ENCODE results near the gene MAGI2. TPM values are rescaled to one million over a fixed set of nuclear protein-coding genes. Genes with fewer than 3 reads are reported as not detected.

The MAGI2 gene
- total RNA-seq, 2 donors from 2014 or later = 3.9 to 10.5 TPM

- Histone ChIP-seq H3K27me3 (no peaks in the 10 kb centered on the region), H3K36me3 (replicated peaks in 1 of 2; ENCODE audit: insufficient read depth in 1 of 2, low read depth in 2 of 2) (no peaks in the 10 kb centered on the region), H3K27ac (no peak overlapping the region), H3K4me3 (no peak overlapping the region), H3K9me3 (no peaks in the 10 kb centered on the region), H3K4me1 (no peaks in the 10 kb centered on the region)
- ATAC-seq (no peak), DNase-seq (no peak)
- WGBS, 2 donors = 65 to 71% methylated on average over 5 of the region's 5 CpGs
- intact Hi-C loops (cut with DNase I) = no loop called here
- no peak for TF ChIP-seq POLR2A (IDR thresholded peaks at IDR 0.05)
- TF ChIP-seq CTCF (IDR thresholded peaks at IDR 0.05) = no peak
These were observed 617.6 kb downstream of the MAGI2 start for GRCh38 chr7:78835897-78836296.

DNA sequence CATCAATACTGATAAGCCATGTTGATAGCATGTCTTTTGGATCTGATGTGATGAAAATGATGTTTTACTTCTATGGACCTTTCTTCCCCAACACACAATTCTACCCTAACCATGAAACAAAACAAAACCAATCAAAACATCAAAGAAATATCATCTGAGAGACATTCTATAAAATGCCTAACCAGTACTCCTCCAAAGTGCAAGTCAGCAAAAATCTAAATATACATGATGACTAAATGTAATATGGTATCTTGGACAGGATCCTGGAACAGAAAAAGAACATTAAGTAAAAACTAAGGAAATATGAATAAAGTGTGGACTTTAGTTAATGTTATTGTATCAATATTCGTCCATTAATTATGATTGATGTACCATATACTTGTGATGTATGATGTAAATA is 625.1 kb downstream of the MAGI2 start:
- ATAC-seq (no peak), DNase-seq (no peak)
- Histone ChIP-seq H3K27me3 (no peaks in the 10 kb centered on the region), H3K9me3 (no peaks in the 10 kb centered on the region), H3K36me3 (replicated peaks in 1 of 2; ENCODE audit: insufficient read depth in 1 of 2, low read depth in 2 of 2) (no peaks in the 10 kb centered on the region), H3K27ac (no peak overlapping the region), H3K4me3 (no peak overlapping the region), H3K4me1 (no peaks in the 10 kb centered on the region)
- TF ChIP-seq POLR2A (IDR thresholded peaks at IDR 0.05) (no peak), CTCF (IDR thresholded peaks at IDR 0.05) (no peak)
- intact Hi-C loops (cut with DNase I) = no loop called here
- WGBS, 2 donors = 36 to 46% methylated on average over 1 of the region's 1 CpG

GRCh38 chr7:78803501-78804127 is 649.9 kb downstream of the MAGI2 start:
- TF ChIP-seq POLR2A (IDR thresholded peaks at IDR 0.05) (no peak), CTCF (IDR thresholded peaks at IDR 0.05) (no peak)
- intact Hi-C loops (cut with DNase I) = no loop called here
- Histone ChIP-seq H3K4me3 (no peak overlapping the region), H3K27me3 (no peaks in the 10 kb centered on the region), H3K9me3 (no peaks in the 10 kb centered on the region), H3K4me1 (no peaks in the 10 kb centered on the region), H3K27ac (no peak overlapping the region), H3K36me3 (replicated peaks in 1 of 2; ENCODE audit: insufficient read depth in 1 of 2, low read depth in 2 of 2) (no peaks in the 10 kb centered on the region)
- DNase-seq (no peak), ATAC-seq (no peak)
- 74 to 83% methylated on average over 4 of the region's 4 CpGs for WGBS, 2 donors

- ATAC-seq (no peak), DNase-seq (no peak)
- WGBS, 2 donors = 47% methylated on average over 2 of the region's 2 CpGs
- Histone ChIP-seq H3K9me3 (no peaks in the 10 kb centered on the region), H3K4me1 (no peaks in the 10 kb centered on the region), H3K36me3 (replicated peaks in 1 of 2; ENCODE audit: insufficient read depth in 1 of 2, low read depth in 2 of 2) (no peaks in the 10 kb centered on the region), H3K4me3 (no peak overlapping the region), H3K27ac (no peak overlapping the region), H3K27me3 (no peaks in the 10 kb centered on the region)
- TF ChIP-seq CTCF (IDR thresholded peaks at IDR 0.05) (no peak), POLR2A (IDR thresholded peaks at IDR 0.05) (no peak)
- intact Hi-C loops (cut with DNase I) = no loop called here
These were observed 659.4 kb downstream of the MAGI2 start for GRCh38 chr7:78794101-78794500.

GRCh38 chr7:78792624-78793023 is 660.8 kb downstream of the MAGI2 start:
- no peak for TF ChIP-seq POLR2A (IDR thresholded peaks at IDR 0.05)
- intact Hi-C loops (cut with DNase I) = no loop called here
- WGBS, 2 donors = 75 to 82% methylated on average over 3 of the region's 3 CpGs
- H3K27me3 ChIP-seq = no peaks in the 10 kb centered on the region
- no peaks in the 10 kb centered on the region for H3K36me3 ChIP-seq (replicated peaks in 1 of 2; ENCODE audit: insufficient read depth in 1 of 2, low read depth in 2 of 2)
- no peaks in the 10 kb centered on the region for H3K9me3 ChIP-seq
- no peaks in the 10 kb centered on the region for H3K4me1 ChIP-seq
- no peak for ATAC-seq
- no peak overlapping the region for H3K4me3 ChIP-seq
- no peak for DNase-seq
- no peak overlapping the region for H3K27ac ChIP-seq

All from body of pancreas (tissue), 4 donors.